GM19351 (cell line): ENCODE results near the gene ENAH.

Experiments used
- ATAC-seq: cut with Tn5 transposase; IDR thresholded peaks from one replicate; pipeline ENCODE4 v1.9.1; 2021; ENCODE audit warnings: mild to moderate bottlenecking, moderate library complexity; ENCODE audit not compliant: unreplicated experiment

Gene ENAH

GRCh38 chr1:225441314-225442122 is 211.4 kb downstream of the ENAH start:
- ATAC-seq: no peak

DNA sequence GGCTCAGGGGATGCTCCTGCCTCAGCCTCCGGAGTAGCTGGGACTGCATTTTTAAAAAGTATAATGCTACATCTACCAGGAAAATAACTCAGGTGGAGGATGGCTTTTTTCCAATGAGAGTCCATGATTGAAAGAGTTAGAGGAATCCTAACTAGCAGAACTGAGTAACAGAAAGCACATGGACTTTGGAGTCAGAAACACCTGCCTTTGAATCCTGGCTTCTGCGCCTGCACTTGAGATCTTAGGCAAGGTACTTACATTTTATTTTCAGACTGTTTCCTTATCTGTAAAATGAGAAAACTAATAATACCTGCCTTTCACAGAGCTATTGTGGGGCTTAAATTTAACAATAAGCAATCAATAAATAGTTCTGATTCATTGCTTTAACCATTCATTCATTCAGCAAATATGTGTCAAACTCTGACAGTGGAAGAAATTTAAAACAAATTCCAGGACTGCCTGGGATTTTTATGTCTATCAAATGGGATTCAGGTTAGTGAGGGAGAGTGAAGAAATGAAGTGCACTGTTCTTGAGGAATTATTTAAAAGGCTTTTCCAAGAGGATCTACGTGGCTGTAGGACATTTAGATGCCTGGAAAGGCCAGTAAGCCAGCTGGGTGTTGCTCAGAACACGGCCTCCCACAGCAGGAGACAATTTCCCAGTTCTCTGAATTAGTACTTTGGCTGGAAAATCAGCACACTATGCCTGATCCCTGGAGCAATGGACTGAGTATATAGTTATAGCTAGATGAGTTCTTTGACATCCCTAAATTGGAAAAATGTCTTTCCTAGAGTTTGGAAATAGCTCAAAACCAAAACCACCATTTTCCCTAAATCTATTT is 212.3 kb downstream of the ENAH start:
- ATAC-seq: no peak

DNA sequence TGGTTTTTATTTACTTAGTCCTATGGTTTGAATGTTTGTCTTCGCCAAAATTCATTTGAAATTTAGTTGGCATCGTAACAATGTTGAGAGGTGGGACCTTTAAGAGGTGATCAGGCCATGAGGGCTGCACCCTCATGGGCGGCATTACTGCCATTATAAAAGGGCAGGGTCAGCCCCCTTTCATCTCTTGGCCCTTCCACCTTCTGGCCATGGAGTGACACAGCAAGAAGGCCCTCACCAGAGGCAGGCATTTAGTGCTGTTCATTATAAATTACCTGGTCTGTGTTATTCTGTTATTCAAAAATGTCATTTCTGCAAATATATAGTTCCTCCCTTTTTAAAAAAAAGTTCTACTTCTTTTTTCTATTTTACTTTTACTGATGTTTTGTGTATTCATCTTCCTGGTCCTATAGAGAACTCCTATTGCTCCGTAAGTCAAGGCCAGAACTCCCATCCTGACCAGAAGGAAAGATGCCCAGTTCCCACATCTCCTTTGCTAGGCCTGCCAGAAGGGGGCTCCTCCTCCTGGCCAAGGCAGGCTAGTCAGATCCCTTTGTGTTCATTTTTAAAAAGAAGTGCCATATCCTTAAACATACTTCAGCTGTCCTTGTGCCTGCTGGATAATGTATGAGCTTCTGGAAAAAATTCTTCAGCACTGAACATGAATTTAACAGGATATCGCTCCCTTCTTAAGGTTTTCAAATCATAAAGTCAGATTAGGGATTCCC is 215.0 kb downstream of the ENAH start:
- no peak for ATAC-seq
